IPS-15b (cell line): ENCODE data around the gene POLRMT.
"Not testable (repeated sequence)": the region's sequence is repeated elsewhere in the genome, so short reads cannot be mapped to it uniquely, and the experiment has no call there.

Source experiments
- H3K27me3 ChIP-seq: one replicate; pipeline ENCODE4 v1.6.1; 2013; ENCODE audit warnings: low read length; ENCODE audit not compliant: control insufficient read depth, insufficient read depth
- H3K36me3 ChIP-seq: one replicate; pipeline ENCODE4 v1.6.1; 2013; ENCODE audit warnings: low read length; ENCODE audit not compliant: control insufficient read depth, insufficient read depth
- H3K4me1 ChIP-seq: one replicate; pipeline ENCODE4 v1.6.1; 2013; ENCODE audit warnings: mild to moderate bottlenecking, low read length; ENCODE audit not compliant: control insufficient read depth, insufficient read depth
- H3K4me3 ChIP-seq: one replicate; pipeline ENCODE4 v1.5.1; 2013; ENCODE audit warnings: low read depth, low read length
- H3K9ac ChIP-seq: one replicate; pipeline ENCODE4 v1.6.1; 2013; ENCODE audit warnings: low read depth, mild to moderate bottlenecking, low read length
- H3K9me3 ChIP-seq: one replicate; pipeline ENCODE4 v1.6.1; 2013; ENCODE audit warnings: mild to moderate bottlenecking, low read length; ENCODE audit not compliant: control insufficient read depth, insufficient read depth

POLRMT gene

DNA sequence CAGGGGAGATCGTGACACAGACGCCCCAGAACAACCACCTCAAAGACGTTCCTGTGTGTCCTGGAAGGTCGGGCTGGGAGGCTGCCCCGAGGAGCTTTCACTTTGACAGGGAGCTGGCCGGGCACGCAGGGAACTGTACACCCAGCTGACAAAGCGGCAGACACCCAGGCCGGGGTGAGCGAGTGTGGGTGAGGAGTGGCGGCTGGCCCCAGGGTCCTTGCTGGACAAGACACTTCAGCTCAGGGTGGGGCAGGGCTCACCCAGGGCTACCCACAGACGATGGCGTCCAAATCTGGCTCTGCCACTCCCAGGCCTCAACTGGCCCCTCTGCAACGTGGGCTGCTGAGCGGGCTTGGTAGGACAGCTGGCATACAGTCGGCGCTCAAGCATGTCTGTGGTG is 8.4 kb upstream of the POLRMT start:
- Histone ChIP-seq H3K4me3 (no peak overlapping the region), H3K9ac (no peak overlapping the region), H3K9me3 (no peaks in the 10 kb centered on the region), H3K4me1 (no peaks in the 10 kb centered on the region), H3K27me3 (peaks cover 8% of the 10 kb centered on the region), H3K36me3 (peaks cover 15% of the 10 kb centered on the region)

DNA sequence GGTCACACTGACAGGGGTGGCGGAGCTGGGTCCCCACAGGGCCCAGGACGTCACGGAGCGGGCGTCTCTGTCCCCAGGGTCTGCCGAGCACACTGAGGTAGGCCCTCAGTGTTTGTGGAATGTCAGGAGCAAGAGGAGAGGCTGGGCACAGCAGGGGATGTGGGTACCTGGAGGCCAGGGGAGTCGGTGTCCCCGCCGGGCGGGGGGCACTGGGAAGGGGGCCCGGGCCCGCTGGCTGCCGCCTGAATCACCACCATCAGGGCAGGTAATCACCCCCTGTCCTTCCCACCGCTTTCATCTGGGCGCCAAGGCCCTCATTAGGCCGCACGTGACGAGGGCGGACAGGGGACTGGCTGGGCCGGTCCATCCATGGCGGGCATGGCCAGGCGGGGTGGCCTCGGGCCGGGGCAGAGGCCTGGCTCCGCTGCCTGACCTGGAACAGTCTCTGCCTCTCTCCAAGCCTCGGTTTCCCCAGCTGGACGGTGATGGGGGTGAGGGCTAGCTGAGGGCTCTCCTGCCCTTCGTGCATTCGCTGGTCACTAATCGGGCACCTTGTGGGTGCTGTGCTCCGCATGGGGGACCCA is 7.4 kb upstream of the POLRMT start:
- Histone ChIP-seq H3K4me1 (no peaks in the 10 kb centered on the region), H3K36me3 (peaks cover 11% of the 10 kb centered on the region), H3K9me3 (no peaks in the 10 kb centered on the region), H3K27me3 (peaks cover 8% of the 10 kb centered on the region), H3K9ac (no peak overlapping the region), H3K4me3 (no peak overlapping the region)

DNA sequence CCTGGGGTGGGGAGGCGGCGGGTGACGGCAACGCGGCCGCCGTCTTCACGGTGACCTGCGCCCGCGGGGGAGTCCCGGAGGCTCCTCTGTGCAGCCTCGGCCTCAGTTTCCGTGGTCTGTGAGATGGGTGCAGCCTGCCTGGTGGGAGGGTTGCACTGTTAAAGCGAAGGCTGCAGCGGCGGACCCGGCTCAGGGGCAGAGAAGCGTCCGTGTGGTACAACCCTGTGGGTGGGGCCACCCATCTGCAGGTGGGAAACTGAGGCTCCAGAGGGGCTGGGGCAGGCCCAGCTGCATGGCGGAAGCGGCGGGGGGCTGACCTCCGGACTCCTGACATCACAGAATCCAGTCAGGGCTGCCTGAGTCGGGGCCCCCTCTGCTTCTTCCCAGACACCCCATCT is 6.8 kb upstream of the POLRMT start:
- Histone ChIP-seq H3K36me3 (peaks cover 11% of the 10 kb centered on the region), H3K27me3 (peaks cover 8% of the 10 kb centered on the region), H3K9ac (no peak overlapping the region), H3K9me3 (no peaks in the 10 kb centered on the region), H3K4me1 (no peaks in the 10 kb centered on the region), H3K4me3 (no peak overlapping the region)

DNA sequence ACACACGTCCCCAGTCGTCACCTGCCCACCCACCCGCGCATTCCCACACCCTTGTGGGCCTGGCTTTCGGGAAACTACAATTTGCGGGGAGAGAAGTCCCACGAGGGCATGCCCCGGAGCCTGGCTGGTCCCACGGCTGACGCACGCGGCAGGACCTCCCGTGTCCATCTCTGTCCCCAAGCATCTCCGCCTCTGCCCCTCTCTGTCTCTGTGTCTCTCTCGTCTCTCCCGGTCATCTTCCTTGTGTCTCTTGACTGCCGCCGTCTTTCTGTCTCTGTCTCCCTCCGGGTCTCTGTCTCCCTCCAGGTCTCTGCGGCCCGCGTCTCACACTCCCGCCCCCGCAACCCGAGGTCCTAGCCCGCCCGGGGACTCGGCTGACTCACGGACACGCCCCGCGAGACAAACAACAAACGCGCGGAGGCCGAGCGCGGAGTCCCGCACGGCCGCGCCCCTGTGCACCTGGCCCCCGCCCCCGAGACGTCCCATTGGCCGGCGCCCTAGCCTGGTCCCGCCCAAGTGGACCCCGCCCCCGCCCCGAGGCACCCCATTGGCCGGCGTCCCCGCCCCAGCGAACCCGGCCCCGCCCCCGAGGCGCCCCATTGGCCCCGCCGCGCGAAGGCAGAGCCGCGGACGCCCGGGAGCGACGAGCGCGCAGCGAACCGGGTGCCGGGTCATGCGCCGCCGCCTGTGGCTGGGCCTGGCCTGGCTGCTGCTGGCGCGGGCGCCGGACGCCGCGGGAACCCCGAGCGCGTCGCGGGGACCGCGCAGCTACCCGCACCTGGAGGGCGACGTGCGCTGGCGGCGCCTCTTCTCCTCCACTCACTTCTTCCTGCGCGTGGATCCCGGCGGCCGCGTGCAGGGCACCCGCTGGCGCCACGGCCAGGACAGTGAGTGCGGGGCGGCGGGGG is 6.2 kb upstream of the POLRMT start, which contains the start of gene FGF22:
Gene FGF22 (plus strand): TSS at position 627 of the 908 bp plus-strand sequence. CDS start 47 bp downstream, at position 674.
- Histone ChIP-seq H3K4me3 (peak within 1 kb of the TSS; percentile 54), H3K27me3 (peaks cover 8% of the 10 kb centered on the region), H3K4me1 (no peaks in the 10 kb centered on the region), H3K36me3 (peaks cover 4% of the 10 kb centered on the region), H3K9ac (no peak within 1 kb of the TSS), H3K9me3 (no peaks in the 10 kb centered on the region)

DNA sequence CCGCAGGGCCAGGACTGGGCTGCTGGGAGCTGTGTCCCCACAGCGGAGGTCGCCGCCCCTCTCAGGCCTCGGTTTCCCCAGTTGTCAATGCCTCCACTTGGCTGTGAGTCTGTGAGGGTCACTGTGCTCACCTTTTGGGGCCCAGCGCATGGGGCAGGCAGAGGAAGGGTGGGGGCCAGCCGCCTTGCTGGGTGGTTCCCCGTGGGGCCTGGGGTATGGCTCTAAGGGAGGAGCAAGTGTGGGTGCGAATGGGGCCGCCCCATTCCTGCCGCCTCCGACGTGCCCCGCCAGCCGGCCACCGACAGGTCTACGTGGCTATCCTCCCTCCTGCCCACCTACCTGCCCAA is 5.5 kb upstream of the POLRMT start:
- Histone ChIP-seq H3K4me1 (no peaks in the 10 kb centered on the region), H3K27me3 (peaks cover 8% of the 10 kb centered on the region), H3K9me3 (no peaks in the 10 kb centered on the region), H3K36me3 (peaks cover under 1% of the 10 kb centered on the region), H3K4me3 (peak overlapping the region; percentile 54), H3K9ac (no peak overlapping the region)

DNA sequence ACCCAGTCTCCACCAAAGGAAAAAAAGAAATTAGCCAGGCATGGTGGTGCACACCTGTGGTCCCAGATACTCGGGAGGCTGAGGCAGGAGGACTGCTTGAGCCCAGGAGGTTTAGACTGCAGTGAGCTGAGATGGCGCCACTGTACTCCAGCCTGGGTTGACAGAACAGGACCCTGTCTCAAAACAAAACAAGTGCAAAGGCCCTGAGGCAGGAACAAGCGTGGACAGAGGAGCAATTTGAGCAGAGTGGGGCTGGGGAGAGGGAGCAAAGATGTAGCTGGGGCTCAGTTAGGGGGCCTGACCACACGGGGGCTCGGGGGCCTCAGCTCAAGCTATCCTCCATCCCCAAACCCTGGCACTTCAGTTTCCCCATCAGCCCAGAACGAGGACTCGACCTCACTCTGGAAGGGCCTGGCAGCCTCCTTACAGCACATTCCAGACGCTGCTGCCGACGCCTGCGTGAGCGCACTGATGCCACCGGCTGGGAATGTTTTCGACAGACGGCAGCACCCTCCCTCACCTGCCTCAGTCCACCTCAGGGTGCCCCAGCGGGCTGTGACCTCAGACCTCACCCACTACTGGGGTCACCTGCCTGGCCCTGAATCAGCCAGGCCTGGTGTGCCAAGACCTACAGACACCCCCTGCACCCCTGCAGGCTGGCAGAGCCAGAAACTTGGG is 1.8 kb upstream of the POLRMT start:
- H3K9ac ChIP-seq, result no peak overlapping the region
- peaks cover 8% of the 10 kb centered on the region for H3K27me3 ChIP-seq
- H3K36me3 ChIP-seq, result peaks cover 7% of the 10 kb centered on the region
- no peak overlapping the region for H3K4me3 ChIP-seq
- no peaks in the 10 kb centered on the region for H3K4me1 ChIP-seq
- H3K9me3 ChIP-seq, result no peaks in the 10 kb centered on the region

DNA sequence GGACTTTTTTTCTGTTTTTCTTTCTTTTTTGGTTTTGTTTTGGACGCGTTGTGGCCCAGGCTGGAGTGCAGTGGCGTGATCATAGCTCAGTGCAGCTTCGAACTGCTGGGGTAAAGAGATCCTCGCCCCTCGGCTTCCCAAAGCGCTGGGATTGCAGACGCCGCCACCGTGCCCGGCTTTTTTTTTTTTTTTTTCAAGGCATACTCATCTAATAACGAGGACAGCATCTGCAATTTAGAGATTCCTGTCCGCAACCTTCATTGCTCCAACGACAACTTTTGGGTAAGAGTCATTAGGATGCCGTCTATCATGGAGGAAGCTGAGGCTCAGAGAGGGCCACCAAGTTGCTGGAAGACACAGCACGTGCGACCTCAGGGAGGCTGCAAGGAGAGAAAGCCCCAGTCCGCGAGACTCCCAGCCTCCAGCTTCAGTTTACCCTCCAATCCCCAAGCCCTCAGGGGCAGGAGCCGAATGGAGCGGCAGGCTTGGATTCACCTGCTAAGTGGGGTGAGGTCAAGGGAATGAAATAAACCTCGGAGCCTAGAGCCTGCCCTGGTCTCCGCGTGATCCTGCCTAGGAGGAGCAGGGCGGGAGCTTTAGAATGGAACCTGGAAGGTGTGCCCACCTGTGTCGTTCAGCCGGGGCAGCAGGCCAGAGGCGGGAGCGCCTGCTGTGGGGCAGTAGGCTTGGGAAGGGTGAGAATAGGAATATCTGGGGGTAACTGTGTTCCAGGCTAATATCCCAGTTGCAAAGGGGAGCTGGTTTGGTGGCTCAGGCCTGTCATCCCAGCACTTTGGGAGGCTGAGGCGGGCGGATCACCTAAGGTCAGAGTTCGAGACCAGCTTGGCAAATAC is 676 bp upstream of the POLRMT start:
- Histone ChIP-seq H3K9me3 (no peaks in the 10 kb centered on the region), H3K27me3 (peaks cover 6% of the 10 kb centered on the region), H3K36me3 (peaks cover 14% of the 10 kb centered on the region), H3K4me3 (peak overlapping the region; percentile 93), H3K4me1 (no peaks in the 10 kb centered on the region), H3K9ac (peak overlapping the region; percentile 70)

DNA sequence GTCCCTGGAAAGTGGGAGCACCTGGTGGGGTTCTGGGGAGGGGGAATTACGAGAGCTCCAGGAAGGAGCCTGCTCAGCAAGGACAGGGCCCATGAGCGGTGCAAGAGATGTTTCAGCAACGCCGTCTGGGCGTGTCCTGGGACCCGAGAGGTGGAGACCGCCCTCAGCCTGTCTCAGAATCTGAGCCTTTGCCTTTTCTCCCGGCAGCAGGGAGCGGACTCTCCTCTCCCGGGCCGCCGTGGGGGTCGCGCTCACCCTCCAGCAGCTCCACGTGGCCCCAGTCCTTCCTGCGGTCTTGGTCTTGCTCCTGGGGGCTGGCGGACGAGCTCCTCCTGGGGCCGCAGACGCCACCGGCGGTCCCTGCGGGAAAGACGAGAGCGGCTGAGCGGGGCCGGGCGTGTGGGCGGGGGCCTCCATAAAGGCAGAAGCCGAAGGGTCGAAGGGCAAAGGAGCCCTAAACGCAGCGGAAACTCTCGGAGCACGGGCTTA is 714 bp downstream of the POLRMT start:
- H3K4me3 ChIP-seq, result peak overlapping the region; percentile 93
- H3K27me3 ChIP-seq, result peaks cover 3% of the 10 kb centered on the region
- H3K4me1 ChIP-seq, result no peaks in the 10 kb centered on the region
- peaks cover 21% of the 10 kb centered on the region for H3K36me3 ChIP-seq
- H3K9ac ChIP-seq, result peak overlapping the region; percentile 89
- H3K9me3 ChIP-seq, result no peaks in the 10 kb centered on the region

DNA sequence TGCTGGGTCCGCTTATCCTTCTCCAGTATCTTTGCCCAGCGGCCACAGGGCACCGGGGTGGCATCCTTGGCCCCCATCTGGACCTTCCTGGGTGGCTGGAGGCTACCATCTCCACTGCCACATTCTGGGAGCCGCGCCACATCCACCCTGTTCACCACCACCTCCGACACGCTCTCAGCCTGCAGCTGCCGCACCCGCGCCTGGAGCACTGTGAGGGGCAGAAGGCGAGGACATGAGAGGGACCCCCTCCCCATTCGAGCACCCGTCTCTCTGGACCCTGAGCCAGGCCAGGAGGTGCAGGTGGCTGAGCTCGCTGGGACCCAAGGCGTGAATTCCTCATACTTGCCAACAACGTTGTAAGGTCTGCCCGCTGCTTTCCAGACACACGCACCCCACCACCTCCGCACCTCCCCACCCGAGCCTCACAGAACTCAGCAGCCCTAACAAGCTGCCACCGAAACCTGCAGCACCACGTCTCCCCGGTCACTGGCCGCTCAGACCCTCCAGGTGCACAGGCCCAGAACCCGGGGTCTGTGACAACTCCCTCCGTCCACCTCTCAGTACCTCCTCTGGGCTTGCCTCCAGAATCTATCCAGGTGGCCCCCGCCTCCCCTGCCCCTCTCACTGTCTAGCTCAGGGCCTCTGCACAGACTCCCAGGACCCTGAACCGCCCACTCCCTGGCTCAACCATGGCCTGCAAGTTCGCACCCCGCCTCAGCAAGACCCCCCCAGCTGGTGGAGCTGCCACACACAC is 3.2 kb downstream of the POLRMT start:
- no peaks in the 10 kb centered on the region for H3K27me3 ChIP-seq
- H3K4me1 ChIP-seq, result no peaks in the 10 kb centered on the region
- no peak overlapping the region for H3K9ac ChIP-seq
- peaks cover 29% of the 10 kb centered on the region for H3K36me3 ChIP-seq
- no peak overlapping the region for H3K4me3 ChIP-seq
- no peaks in the 10 kb centered on the region for H3K9me3 ChIP-seq

DNA sequence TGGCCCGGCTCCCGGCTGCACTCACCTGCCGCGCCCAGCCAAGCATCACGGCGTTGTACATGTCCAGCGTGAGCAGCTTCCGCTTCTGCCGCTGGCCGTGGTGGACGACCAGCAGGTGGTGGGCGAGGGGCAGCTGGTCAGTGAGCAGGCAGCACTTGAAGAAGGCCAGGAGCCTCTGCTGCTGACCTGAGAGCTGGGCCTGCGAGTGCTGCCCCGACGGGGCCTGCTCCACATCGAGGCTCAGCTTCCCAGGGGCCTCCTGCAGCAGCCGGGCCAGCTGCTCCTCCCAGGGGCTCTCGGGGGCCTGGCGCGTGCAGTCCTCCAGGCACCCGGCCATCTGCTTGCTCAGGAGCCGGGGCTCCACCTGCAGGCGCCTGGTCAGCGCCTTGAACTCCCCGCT is 3.8 kb downstream of the POLRMT start:
- not testable (repeated sequence) for H3K9ac ChIP-seq, H3K9me3 ChIP-seq, H3K4me3 ChIP-seq, H3K27me3 ChIP-seq, H3K4me1 ChIP-seq
- peaks cover 35% of the 10 kb centered on the region for H3K36me3 ChIP-seq
